DND-41 (cell line): Measurements from ENCODE around the gene EXOC6.

Experiments
- ATAC-seq: fragments of 200-7000 bp; cut with Tn5 transposase; 3 replicates; pipeline ENCODE4 v1.9.1; 2021; ENCODE audit warnings: low read depth; ENCODE audit not compliant: insufficient read depth
- DNase-seq: peaks from one replicate; pipeline ENCODE4 v3.0.0-alpha.2; 2020
- H2AFZ ChIP-seq: 2 replicates; pipeline ENCODE4 v1.6.0; 2012; ENCODE audit warnings: low read depth, low read length
- H3K27ac ChIP-seq: 2 replicates; pipeline ENCODE4 v1.5.1; 2012; ENCODE audit warnings: low read length, inconsistent platforms
- H3K27me3 ChIP-seq: fragments of 200-600 bp; sonication (generic); 2 replicates; pipeline ENCODE4 v1.6.0; 2012; ENCODE audit warnings: low read length, mild to moderate bottlenecking, inconsistent platforms; ENCODE audit not compliant: insufficient read depth, poor library complexity
- H3K36me3 ChIP-seq: 2 replicates; pipeline ENCODE4 v1.5.1; 2012; ENCODE audit warnings: low read length, inconsistent platforms; ENCODE audit not compliant: insufficient read depth
- H3K4me1 ChIP-seq: 2 replicates; pipeline ENCODE4 v1.5.1; 2012; ENCODE audit warnings: mild to moderate bottlenecking, low read length; ENCODE audit not compliant: insufficient read depth
- H3K4me2 ChIP-seq: 2 replicates; pipeline ENCODE4 v1.6.0; 2012; ENCODE audit warnings: mild to moderate bottlenecking, moderate library complexity, low read length, inconsistent platforms; ENCODE audit not compliant: insufficient read depth
- H3K4me3 ChIP-seq, 2 experiments: fragments of 200-600 bp in 1 of 2; shearing (Covaris generic) in 1 of 2; 2 replicates each; pipeline ENCODE4 v1.5.1; 2012 to 2016; ENCODE audit warnings: inconsistent platforms in 2 of 2, low read length in 2 of 2, mild to moderate bottlenecking in 2 of 2, low read depth in 1 of 2, moderate library complexity in 1 of 2
- H3K79me2 ChIP-seq: 2 replicates; pipeline ENCODE4 v1.6.0; 2012; ENCODE audit warnings: low read length, inconsistent platforms; ENCODE audit not compliant: insufficient read depth
- H3K9ac ChIP-seq: 2 replicates; pipeline ENCODE4 v1.6.0; 2012; ENCODE audit warnings: low read depth, mild to moderate bottlenecking, inconsistent platforms, low read length, moderate library complexity
- H3K9me3 ChIP-seq: 2 replicates; pipeline ENCODE4 v1.5.1; 2012; ENCODE audit warnings: low read length, moderate library complexity, mild to moderate bottlenecking, inconsistent platforms; ENCODE audit not compliant: insufficient read depth, severe bottlenecking
- H4K20me1 ChIP-seq: 2 replicates; pipeline ENCODE4 v1.6.0; 2012; ENCODE audit warnings: low read length; ENCODE audit not compliant: insufficient read depth
- EZH2 ChIP-seq: IDR thresholded peaks from 3 replicates; pipeline ENCODE4 v1.6.1; 2012; ENCODE audit warnings: borderline replicate concordance, low read depth, mild to moderate bottlenecking, moderate library complexity, low read length, inconsistent platforms; ENCODE audit not compliant: severe bottlenecking
- TF ChIP-seq, protein P1 (sequence below): IDR thresholded peaks from 2 replicates; pipeline ENCODE4 v1.5.1; 2012; ENCODE audit warnings: borderline replicate concordance, low read length, moderate library complexity, mild to moderate bottlenecking; ENCODE audit not compliant: poor library complexity, severe bottlenecking; ENCODE audit errors: extremely low read depth

Gene EXOC6

DNA sequence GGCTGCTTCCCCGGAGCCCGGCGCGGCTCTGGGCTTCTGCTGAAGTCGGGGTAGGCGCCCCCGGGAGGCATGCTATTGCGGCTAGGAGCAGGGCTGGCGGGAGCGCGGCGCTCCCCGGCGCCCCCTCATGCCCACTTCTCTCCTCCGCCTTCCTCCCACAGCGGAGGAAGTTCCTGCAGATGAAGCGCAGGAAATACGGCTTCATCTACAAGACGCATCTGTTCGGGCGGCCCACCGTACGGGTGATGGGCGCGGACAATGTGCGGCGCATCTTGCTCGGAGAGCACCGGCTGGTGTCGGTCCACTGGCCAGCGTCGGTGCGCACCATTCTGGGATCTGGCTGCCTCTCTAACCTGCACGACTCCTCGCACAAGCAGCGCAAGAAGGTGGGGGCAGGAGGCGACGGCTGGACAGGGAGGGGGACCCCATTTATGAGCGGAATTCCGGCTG is 225.9 kb downstream of the EXOC6 start:
- ATAC-seq: no peak
- Histone ChIP-seq H3K4me3 (no peak overlapping the region), H3K4me1 (no peaks in the 10 kb centered on the region), H3K9ac (no peak overlapping the region), H4K20me1 (0 out of 2 replicates have a peak, but pooled peaks cover 3% of the 10 kb centered on the region), H3K27me3 (peaks cover 8% of the 10 kb centered on the region), H3K79me2 (no peaks in the 10 kb centered on the region), H3K27ac (no peak overlapping the region), H3K36me3 (no peaks in the 10 kb centered on the region), H2AFZ (no peak overlapping the region), H3K4me2 (no peak overlapping the region), H3K9me3 (no peaks in the 10 kb centered on the region)
- TF ChIP-seq, protein P1, sequence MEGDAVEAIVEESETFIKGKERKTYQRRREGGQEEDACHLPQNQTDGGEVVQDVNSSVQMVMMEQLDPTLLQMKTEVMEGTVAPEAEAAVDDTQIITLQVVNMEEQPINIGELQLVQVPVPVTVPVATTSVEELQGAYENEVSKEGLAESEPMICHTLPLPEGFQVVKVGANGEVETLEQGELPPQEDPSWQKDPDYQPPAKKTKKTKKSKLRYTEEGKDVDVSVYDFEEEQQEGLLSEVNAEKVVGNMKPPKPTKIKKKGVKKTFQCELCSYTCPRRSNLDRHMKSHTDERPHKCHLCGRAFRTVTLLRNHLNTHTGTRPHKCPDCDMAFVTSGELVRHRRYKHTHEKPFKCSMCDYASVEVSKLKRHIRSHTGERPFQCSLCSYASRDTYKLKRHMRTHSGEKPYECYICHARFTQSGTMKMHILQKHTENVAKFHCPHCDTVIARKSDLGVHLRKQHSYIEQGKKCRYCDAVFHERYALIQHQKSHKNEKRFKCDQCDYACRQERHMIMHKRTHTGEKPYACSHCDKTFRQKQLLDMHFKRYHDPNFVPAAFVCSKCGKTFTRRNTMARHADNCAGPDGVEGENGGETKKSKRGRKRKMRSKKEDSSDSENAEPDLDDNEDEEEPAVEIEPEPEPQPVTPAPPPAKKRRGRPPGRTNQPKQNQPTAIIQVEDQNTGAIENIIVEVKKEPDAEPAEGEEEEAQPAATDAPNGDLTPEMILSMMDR: peak; percentile 40
- TF ChIP-seq EZH2: no peak
- no peak for DNase-seq

DNA sequence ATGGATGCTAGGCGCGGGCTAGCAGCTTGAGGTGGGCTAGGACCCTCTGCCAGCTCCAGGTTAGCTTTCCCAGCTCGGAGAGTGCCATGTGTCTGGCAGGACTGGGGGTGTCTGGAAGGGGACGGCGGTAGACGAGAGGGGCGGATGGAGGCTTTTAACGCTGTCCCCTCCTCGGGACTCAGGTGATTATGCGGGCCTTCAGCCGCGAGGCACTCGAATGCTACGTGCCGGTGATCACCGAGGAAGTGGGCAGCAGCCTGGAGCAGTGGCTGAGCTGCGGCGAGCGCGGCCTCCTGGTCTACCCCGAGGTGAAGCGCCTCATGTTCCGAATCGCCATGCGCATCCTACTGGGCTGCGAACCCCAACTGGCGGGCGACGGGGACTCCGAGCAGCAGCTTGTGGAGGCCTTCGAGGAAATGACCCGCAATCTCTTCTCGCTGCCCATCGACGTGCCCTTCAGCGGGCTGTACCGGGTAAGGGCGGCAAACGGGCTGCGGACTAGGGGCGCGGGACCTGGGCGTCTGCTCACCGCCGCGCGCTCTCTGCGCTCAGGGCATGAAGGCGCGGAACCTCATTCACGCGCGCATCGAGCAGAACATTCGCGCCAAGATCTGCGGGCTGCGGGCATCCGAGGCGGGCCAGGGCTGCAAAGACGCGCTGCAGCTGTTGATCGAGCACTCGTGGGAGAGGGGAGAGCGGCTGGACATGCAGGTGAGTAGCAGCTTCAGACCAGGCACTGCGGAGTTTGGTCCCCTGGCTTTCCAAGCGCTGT is 226.5 kb downstream of the EXOC6 start:
- no peak overlapping the region for H3K27ac ChIP-seq
- H3K27me3 ChIP-seq: peaks cover 8% of the 10 kb centered on the region
- H3K4me3 ChIP-seq: no peak overlapping the region
- ATAC-seq (no peak), DNase-seq (no peak)
- no peak overlapping the region for H3K9ac ChIP-seq
- no peaks in the 10 kb centered on the region for H3K79me2 ChIP-seq
- H4K20me1 ChIP-seq: 0 out of 2 replicates have a peak, but pooled peaks cover 3% of the 10 kb centered on the region
- no peaks in the 10 kb centered on the region for H3K4me1 ChIP-seq
- H3K36me3 ChIP-seq: no peaks in the 10 kb centered on the region
- H3K4me2 ChIP-seq: no peak overlapping the region
- H2AFZ ChIP-seq: no peak overlapping the region
- no peak for TF ChIP-seq EZH2
- TF ChIP-seq, protein P1: no peak
- no peaks in the 10 kb centered on the region for H3K9me3 ChIP-seq

DNA sequence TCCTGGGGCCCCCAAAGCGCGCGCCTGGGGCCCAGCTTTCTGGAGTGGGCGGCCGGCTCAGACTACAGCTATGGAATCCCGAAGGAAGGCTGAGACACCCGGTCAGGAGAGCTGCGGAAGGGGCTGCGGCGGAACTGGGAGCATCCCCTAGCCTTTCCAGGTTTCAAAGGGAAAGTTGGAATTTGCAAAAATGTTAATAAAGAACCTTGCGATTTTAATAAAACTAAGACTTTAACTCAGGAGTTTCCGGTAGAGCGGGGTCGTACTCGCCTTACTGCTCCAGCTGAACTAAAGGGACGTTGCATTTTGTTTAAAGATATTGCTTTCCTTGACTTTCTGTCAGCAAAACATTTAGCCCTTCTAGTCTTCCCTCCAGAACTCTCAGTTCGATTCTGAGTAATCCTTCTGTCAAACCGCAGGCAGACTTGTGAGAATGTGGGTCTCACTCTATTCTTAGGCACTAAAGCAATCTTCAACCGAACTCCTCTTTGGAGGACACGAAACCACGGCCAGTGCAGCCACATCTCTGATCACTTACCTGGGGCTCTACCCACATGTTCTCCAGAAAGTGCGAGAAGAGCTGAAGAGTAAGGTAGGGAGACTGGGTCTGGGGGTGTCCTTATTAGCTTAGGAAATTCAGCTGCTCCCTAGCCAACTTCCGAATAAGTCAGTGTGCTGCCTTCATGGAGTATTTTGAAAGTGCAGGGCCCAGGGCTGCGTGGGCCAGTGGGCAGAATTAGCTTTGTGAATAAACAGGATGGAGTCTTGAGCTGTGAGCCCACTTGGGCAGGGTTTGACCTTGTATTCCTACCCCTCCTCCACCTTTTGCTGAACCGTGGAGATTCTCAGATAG is 227.3 kb downstream of the EXOC6 start:
- no peaks in the 10 kb centered on the region for H3K4me1 ChIP-seq
- ATAC-seq: no peak
- no peaks in the 10 kb centered on the region for H3K9me3 ChIP-seq
- H3K9ac ChIP-seq: no peak overlapping the region
- no peak overlapping the region for H3K27ac ChIP-seq
- no peak overlapping the region for H3K4me2 ChIP-seq
- H2AFZ ChIP-seq: no peak overlapping the region
- H4K20me1 ChIP-seq: 0 out of 2 replicates have a peak, but pooled peaks cover 3% of the 10 kb centered on the region
- TF ChIP-seq, protein P1: no peak
- no peak for TF ChIP-seq EZH2
- no peaks in the 10 kb centered on the region for H3K36me3 ChIP-seq
- no peaks in the 10 kb centered on the region for H3K79me2 ChIP-seq
- no peak overlapping the region for H3K4me3 ChIP-seq
- peaks cover 8% of the 10 kb centered on the region for H3K27me3 ChIP-seq
- no peak for DNase-seq
